Measurements from ENCODE around the gene IRX4.

Gene IRX4

DNA sequence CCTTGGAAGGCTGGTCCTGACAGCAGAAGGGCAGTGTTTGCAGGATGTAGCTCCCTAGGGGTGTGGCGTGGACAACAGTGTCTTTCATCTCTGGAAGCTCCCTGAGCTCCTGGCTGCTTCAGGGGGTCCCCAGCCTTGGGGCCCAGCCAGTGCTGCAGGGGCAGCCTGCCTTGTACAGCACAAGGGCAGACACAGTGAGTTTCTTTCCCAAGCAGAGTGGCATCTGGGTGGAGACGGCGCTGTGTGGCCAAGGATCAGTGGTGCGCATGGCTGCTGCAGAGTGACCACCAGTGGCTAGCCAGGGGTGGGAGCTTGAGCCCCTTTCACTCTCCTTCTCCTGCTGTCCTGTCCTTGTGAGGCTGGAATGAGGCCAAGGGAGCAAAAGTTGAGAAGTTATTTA is 7.6 kb upstream of the IRX4 start:
- no peak for DNase-seq

DNA sequence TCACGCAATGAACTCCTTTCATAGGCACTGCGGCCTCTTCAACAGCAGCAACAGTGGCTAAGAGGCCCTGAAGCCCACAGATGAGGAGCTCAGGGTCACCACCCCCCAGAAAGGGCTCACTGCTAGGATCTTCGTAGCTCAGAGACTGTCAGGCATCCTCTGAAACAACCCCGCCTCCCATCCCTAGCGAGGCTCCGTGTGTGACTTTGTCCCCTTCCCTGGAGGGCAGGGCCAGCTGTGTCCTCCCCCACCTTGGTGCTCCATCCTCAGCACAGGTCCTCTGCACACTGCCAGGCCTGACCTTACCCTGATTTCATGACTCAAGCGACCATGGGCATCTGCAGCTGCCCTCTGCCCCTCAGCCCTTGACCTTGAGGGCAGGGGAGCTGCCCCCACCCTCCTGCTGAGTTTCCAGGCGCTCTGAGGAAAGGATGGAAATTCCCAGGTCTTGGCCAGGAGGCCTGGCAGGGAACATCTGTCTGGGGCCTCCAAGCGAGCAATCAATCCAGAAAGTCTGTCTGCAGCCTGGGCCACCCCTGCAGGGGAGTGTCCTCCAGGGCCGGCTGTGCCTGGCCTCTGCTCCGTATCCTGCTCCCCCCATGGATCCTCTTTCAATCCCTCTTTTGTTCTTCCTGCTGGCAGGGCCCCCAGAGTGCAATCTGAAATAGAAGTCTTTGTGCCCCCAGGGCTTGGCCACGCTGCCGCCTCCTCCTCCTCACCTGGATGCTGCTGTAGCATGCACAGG is 6.8 kb upstream of the IRX4 start:
- DNase-seq = no peak

DNA sequence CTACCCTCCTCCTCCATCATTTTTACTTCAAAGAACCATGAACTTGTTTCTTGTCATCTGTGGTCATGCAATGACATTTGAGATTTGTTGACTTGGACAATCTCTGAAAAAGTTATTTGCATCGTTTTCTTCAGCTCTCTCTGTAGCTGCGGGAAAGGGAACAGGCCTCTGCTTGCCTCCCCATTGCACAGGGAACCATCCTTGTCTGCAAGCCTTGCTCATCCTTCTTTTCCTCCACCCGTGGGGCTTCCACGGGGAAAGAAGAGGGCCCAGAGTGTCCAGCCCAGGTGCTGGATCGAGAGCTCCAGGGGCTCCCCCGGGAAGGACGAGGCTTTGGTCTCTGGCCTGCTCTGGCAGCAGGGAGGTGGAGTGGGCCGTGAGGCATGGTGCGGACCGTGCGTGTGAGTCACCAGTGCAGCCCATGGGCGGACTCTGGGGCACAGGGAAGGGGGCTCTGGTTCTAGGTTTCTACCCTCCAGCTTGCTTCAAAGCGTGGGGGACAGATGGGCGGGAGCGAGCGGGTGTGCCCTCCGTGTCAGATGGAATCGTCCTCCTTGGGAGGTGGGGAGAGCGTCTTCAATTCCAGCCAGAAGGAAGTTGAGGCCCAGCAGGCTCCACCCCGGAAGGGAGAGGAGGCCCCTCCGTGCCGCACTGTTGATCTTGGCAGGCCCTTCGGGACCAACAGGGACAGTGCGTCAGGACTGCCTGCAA is 6.0 kb upstream of the IRX4 start:
- DNase-seq = no peak

- DNase-seq = no peak
These were observed 5.0 kb upstream of the IRX4 start for GRCh38 chr5:1887588-1888360.

DNA sequence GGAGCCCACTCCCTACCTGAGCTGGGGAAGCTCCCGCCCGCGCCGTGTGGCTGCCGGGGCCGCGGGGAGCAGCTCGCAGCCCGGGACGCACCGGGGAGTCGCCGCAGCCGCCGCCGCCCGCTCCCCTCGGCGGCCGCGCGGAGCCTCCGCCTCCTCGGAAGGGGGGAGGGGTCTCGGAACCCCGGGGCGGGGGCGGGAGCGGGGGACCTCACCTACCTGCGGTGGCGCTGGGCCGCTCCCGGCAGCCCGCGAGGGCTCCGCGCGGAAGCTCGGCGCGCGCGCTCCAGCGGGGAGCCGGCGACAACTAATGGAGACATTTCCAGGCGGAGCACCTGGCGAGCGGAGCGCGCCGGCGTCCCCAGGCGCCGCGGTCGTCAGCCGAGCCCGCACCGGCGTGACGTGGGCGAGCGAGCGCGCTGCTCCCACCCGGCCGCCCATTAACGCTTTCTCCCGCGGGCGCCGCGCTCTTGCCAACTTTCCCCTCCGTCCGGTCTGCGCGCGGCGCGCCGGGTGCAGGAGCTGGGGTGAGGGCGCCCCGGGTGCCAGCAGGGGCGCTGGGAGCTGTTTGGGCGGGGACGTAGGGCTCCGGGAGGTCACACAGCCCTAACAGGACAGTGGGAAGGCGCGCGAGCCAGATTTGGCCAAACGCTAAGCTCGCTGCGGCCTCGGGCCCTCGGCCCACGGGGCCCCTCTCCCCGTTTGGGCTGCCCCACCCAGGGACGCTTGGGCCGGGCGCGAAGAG is 4.3 kb upstream of the IRX4 start:
- DNase-seq = no peak

DNA sequence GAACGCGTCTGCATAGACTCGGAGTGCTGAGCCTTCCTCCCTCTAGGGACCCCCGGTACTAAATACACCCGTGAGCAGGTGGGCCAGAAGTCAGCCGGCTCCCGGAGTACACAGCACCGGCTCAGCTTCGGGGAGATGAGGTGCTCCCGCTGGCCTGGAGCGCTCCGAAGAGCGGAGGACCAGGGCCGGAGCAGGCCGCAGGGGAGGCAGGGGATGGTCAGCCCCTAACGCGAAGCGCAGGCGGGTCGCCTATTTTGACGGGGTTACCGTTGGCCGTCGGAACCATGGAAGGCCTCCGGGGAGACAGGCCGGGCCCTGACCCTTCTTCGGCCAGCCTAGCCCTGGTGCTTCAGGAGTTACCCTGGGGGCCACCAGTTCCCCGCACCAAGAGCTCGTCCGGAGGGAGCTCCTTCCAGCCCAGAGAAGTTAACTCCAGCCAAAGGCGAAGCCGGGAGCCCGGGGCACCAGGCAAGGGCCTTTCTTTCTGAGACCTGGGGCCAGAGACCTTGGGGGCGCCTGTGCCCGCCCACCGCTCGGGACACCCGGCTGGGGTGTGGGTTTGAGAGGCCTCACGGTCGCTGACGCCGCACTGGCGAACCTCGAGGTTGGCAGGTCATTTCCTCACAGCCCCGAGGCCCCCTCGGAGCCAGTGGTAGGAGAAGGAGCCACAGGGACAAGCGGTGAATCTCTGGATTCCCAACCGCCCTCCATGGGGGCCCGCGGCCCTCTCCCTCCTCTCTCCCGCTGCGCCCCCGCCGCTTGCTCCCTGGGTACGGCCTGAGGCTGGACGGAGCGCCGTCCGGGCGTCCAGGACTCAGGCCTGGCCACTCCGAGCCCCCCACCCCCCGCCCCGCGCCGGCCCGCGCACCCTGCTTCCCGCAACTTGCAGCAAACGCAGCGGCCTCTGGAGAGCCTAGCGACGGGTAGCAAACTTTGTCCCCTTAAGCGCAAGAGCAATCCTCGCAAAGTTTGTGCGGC is 3.4 kb upstream of the IRX4 start:
- no peak for DNase-seq

- no peak for DNase-seq
These were observed 2.7 kb upstream of the IRX4 start for GRCh38 chr5:1885404-1885755.

DNA sequence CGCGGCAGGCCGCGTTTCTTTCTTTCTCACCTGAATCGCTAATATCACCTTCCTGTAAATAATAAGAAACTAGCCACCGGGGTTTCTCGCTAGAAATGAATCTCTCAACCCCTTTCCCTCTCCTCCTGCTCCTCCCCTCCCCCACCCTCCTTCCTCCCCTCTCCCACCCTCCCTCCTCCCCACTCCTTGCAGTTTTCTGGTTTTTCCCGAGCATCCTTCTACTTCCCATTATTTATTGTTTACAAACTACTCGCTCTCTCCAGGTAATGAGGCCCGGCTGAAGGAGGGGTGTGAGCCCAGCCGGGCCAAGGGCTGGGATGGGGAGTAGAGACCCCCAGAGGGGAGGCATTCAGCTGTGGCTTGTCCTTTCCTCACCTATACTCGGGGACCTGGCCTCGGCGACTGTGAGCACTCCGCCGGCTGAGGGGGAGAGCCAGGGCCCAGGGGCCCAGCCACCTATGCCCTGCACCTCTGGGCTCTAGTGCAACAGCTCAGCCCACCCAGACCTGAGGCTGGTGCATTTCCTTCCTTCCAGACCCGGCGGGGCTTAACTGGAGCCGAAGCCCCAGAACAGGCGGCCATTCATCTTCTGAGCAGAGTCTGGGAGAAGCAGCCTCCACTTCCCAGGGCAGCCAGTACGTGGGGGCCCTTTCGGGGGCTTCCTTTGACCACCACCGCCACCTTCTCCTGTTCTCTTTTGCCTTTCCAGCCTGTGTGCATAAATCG is 2.1 kb upstream of the IRX4 start:
- DNase-seq = no peak

DNA sequence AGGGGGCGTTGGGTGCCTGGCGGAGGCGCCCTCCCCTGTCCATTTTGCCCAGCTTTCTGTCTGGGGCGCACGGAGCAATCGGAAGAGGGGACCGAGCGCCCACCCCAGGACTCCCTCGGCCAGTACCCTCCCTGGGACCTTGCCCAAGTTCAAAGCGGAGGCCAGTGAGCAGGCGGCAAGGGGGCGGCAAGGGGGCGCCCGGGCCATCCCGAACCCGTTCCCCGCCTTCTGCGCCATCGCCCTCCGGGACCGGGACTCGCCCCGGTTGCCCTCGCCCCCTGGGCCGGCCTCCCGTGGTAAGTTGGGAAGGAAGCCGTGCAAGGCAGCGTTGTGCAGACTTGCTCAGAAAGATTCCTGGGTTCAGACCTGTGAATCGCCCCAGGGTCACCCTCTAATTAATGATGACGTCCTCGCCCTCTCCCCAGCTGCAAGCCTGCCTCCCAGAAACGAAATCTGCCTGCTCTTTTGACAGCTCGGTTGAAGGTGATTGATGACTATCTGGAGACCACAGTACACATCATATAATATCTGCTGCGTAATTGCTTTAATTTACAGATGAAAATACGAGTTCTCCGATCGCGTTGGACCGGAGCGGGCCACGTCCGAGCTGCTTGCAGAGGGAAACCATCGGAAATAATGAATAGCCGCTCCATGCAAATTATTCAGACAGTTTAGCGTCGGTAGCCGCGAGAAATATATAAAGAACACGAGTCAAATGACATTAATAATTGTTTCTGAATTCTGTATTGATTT is 1.4 kb upstream of the IRX4 start:
- DNase-seq = no peak

DNA sequence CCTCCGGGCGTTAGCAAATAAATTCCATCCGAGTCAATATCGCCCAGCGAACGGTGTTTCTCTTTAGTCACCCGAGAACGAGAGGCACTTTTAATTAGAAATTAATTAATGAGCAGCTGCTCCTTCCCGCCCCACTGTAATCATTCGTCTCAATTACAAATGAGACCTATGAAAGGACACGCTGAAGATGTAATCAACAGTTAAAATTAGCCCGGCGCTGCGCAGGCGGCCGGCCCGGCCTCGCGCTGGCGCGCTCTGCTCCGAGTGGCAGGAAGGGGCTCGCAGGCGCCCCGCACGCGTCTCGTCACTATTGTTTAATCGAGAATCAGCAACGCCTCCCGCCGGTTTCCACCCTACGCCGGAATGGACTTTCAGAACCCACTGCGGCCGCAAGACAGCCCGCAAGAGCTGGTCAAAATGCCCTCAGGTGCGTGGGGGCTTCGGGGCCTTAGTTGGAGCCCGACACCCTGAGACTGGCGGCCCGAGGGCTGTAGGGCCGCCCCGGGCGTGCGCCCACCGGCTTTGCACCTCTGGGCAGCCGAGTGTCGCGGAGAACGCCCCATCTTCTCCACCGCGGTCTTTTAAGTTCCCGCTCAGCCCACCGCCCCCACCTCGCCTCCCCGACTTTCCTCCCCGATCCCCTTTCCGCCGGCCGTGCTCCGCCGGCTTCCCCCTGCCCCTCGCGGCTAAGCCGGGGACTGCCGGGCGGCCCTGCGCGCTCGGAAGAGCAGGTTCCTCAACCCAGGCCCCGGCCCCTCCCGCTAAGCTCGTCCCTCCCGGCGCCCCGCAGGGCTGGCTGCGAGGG is 597 bp upstream of the IRX4 start:
- peak; percentile 22 for DNase-seq

DNA sequence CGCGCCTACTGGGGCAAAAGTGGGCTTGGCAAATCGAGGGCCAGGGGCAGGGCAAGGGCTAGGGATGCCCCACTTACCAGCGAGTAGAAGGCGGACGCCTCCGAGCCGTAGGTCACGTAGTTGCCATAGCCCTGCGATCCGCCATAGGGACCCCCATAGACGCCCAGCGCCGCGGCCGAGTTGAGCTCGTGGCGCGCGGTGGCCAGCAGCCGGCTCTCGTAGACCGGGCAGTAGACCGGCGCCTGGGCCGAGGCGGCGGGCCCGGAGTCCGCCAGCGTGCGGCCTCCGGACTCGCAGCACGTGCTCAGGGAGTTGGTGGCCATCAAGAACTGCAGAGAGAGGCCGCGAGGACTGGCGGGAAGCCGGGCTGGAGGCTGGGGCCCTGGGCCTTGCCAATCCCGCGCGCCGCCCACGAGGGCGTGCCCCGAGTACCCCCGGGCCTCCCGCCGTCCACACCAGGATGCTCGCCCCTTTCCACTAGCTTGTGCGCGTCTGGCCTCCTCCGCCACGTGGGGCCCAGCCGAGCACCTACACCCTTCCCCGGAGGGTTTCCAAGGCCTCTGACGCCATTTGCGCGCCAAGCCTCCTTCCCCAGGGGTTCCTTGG is 891 bp downstream of the IRX4 start:
- DNase-seq = no peak

DNA sequence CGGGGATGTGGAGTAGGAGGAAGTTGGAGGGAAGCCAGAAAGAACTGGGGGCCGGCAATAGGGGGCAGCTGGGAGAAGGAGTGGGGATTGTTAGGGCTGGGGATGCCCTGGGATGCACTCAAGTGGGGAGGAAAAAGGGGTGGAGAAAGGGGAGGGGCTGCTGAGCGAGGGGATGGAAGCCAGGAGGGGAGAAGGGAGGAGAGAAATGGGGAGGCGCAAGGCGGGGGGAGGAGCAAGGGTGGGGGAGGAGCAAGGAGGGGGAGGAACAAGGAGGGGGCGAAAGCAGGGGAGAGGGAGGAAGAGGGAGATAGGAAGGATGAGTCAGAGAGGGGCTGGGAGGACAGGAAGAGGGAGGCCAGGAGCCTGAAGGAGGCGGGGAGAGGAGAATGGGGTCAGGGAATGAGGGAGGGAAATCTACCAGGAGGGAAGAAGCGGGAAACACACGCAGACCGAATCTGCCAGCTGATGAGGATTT is 1.6 kb downstream of the IRX4 start:
- DNase-seq = no peak

DNA sequence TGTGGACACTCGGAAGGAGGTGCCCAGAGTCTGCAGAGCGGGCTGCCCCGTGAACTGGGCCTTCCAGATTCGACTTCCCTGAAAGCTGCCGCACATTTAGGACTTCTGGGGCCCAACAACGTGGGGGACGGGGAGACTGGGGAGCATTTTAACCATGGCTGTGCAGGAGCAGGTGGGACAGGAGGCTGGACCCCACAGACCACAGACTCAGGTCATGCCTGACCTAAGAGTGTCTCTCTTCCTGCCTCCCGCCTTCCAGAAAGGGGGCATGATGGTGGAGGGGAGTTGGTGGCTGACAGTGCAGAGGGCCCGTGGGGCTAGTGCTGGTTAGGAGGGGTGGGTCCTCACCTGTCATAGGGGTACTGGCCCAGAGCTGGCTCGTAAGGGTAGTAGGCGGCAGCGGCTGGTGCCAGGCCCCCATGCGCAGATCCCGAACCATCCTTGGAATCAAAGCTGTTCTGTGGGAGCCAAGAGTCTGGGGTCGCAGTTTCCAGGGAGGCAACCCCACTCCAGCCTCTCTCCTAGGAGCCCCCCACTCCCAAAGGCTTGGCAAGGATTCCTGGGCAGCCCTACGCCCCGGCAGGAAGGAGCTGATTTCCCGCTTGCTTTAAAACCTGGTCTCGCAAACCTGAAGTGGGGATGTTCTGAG is 2.2 kb downstream of the IRX4 start:
- no peak for DNase-seq

DNA sequence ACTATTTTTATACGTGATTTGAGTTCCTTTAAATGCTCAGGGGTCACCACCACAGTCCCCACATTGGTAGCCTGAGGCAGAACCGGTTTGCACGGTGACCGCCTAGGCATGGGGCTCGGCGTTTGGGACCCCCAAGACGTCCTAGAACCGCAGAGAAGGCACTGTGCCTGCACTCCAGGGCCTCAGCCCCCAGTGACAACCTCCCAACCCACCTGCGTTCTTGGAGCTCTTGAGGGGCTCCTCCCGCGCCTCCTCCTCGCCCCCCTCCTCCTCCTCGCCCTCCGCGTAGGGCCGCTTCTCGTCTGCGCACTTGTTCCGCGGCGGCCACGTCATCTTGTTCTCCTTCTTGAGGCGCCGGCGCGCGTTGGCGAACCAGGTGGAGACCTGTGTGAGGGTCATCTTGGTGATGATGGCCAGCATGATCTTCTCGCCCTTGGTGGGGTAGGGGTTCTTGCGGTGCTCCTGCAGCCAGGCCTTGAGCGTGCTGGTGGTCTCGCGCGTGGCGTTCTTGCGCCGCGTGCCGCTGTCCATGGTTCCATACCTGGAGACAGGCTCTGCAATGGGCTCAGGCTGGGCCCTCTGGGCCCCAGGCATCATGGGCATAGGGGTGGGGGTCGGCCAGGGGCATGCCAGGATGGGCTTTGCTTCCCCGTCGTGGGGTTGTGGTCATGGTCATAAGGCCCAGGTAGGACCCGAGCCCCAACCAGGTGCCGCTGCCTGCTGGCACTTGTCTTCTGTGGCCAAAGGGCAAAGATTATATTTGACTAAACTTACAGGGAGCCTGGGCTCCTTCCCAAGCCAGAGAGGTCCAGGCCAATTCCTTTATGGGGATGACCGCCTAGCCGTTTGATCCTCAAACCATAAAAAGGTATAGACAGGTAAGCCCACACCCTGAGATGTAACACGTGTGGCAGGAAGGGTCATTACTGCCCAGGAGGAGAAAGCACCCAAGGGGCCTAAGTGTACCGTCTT is 3.1 kb downstream of the IRX4 start:
- DNase-seq = no peak

DNA sequence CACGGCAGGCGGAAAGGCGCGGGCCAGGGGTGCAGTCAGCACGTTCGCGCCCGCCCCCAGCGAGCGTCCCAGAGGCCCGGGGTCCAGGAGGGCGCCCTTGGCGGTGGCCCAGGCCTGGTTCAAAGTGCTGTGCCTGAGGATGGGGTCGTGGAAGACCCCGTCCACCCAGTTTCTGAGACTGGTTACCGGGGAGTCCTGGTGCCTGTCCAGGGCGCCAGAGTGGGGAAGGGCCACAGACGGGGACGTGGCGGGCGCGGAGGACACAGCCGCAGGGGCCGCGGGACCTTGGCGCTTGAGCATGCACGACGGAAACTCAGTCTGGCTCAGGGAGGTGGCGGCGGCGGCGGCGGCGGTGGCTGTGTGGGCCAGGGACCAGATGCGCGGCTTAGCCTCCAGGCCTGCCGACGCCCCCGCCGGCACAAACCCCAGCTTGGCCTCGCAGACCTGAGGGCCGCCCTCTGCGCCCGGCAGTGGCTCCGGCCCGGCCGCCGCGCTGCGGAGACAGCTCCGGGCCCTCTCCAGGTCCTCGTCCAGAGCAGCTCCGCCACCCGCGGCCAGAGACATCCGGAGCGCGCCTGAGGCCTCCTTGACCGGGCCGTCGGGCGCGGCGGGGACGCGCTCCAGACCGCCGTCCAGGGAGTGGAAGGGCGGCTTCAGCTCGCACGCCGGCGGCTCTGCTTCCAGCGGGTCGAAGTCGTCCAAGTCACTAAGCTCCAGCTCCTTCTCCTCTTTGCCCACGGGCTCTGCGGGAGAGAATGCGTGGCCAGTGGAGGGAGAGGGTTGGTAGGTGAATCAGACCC is 4.5 kb downstream of the IRX4 start:
- no peak for DNase-seq

Measured in activated CD4-positive, alpha-beta T cell treated with anti-CD3 and anti-CD28 coated beads, Interleukin-2, Interleukin-6, amounts not matched to agents 100 ng/mL and 50 ng/mL, durations not matched to agents 16 hours and 8 hours (primary cell).